GM10847 (cell line): ENCODE measurements around the gene LAMA4.

Experiments
- POLR2A ChIP-seq: IDR thresholded peaks from 2 replicates; pipeline ENCODE4 v1.6.1; 2011; ENCODE audit not compliant: insufficient read length; ENCODE audit errors: extremely low read depth

Gene LAMA4

DNA sequence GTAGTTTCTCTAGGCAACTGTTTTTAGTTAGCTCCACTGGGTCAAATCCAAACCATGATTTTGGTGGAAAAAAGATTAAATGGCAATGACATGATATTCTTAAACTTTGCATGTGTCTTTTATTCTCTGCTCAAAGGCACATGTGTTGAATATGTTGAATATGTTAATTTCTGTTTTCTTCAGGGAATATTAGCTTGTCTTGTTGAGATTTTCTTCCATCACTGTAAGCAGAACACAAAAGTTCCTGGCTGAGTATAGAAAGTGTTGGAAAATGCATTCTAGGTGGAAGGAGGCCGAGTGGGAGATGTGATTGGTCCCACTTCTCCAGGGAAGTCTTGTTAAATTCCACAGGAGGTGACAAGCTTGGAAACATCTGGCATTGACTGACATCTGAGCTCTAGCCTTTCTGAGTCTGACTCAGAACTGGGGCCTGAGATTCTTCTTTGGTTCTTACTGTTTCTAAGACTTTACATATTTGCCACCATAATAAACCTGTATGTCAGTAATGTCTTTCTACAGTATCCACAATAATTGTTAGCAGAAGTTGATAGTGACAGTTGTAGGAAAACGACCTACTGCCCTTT lies 81.1 kb downstream of the LAMA4 start:
- TF ChIP-seq POLR2A: no peak

DNA sequence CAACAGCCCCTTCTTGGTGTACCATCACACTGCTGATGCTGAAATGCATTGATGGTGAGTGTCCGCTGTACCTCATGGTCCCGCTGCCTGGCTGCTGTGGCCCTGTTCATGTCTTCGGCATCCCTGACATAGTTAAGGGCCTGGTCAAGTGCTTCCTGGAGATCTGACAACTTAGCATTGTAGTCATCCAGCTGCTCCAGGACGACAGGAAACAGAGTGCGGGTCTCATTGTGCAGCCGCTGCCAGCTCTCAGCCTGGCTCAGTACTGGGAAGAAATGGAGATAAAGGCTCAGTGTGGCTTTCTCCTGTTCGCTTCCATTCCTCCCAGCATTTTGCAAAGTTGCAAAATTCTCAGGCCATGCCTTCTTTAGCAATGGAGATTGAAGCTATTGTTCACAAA lies 81.8 kb downstream of the LAMA4 start:
- no peak for TF ChIP-seq POLR2A

DNA sequence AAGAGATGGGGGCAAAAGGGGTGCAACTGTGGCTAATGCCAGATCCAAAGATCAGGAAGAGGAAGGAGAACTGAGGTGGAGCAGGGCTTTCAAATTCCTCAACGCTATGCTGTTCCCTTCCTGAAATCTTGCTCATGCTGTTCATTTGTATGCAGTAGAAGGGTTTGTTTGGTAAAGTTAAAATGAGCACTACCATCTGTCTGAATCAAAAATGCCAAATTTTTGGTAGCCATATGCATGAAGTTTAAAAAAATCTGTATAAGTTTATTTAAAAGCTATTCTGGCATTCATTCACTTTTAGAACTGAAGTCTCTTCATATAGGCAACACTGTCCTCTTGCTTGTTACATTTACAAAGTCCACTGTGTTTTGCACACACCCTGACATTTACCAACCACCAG lies 84.8 kb downstream of the LAMA4 start:
- TF ChIP-seq POLR2A: no peak

DNA sequence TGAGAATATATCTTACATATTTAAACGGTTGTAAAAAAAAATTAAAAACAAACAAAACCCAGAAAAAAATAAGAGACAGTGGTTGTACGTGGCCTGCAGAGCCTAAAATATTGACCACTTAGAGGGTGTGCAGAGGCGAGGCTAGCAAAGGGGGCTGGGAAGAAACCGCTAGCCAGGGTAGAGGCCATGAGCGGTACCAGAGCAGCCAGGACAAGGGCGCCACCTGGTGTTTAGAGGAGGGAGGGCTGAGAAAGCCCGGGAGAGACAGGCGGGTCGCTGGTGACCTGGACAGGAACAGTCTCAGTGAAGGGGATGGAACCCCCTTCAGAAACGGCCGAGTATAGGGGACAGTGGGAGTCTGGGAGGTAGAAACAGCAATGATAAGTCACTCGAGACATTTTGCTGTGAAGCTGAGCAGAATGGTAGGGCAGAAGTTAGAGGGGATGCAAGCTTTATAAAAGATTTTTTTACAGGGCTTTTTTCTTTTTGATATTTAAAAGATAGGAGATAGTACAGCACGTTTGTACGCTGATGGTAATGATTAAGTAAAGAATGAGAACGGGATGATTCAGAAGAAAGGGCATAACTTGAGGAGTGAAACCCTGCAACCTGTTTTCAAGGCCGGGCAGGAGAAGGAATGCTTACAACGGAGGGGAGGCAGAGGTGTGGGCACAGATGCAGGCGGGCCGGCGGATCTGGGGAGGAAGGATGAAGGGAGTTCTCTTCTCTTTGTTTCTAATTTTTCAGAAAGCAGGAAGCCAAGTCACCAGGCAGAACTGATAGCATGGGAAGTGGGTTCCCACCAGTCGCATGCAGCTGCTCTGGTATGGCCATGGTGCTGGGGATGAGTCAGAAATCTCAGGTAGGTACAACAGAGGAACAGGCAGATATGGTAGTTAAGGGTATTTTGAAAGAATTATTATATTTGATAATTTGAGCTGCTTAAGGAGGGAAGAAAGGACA lies 90.8 kb downstream of the LAMA4 start:
- TF ChIP-seq POLR2A: no peak

DNA sequence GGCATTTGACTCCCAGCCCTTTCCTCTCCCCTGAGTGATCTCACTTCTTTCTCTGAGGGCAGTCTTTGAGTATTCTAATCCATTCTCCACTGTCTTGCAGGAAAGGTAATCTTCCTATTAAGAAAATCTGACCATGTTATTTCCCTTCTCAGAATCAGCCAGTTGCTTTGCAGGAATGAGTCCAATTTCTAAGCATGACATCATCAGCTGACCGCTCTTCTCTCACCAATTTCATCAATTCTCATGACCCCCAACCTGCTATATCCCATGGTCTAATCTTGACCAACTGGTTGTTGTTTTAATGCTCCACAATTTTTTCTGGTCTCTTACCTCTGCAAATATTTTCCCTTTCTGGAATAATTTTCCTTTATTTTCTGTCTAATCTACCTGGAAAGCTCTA lies 93.6 kb downstream of the LAMA4 start:
- TF ChIP-seq POLR2A: no peak

DNA sequence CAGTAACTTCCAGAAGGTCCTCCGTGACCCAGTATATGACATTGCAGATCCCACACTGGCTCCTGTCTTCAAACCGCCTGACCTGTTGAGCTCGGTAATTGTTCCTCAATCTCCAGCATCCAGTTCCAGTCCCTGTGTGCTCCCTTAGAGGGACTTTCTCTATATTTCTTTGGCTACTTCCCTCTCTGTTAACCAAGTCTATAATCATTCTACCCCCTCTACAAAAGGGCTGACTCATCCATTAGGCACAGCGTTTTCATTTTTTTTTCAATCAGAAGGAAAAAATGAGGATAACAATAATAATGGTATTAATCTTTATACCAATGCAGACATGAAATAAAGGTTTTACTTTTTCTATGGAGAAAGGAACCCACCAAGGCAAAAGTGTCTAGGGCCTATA lies 97.7 kb downstream of the LAMA4 start:
- TF ChIP-seq POLR2A: no peak

DNA sequence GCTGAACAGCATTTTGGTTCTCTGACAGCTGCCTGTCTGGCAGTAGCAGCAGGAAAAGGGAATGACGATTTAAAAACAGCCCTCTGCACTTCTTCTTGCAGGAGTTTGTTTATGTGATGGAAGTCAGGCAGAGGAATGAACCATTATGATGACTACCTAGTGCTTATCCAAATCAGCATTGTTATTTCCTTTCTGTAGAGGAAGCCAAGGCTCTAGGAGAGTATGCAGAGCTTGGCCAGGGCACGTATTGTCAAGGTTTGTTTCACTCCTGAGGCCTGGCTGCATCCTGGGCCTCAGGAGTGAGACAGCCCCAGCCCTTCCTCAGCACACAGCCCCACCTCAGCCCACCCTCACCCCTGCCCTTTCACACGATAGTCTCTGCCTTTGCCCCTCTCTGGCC lies 98.5 kb downstream of the LAMA4 start:
- no peak for TF ChIP-seq POLR2A

DNA sequence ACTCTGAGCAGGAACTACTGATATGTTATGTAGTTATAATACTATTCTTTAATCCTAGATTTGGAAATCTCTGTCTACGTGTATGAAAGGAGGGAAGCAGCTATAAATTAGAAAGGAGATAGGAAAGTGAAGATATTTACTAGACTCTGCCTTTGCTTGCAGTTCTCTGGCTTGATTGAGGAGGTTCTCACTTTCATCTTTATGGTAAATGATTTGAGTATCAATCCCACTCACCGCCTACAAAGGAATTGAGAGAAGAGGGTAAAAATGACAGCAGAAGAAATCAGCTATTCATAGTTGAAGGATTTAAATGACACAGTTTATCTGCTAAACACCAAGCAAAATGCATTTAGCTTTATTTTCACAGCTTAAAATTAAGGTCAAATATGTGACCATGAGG lies 99.7 kb downstream of the LAMA4 start:
- no peak for TF ChIP-seq POLR2A

DNA sequence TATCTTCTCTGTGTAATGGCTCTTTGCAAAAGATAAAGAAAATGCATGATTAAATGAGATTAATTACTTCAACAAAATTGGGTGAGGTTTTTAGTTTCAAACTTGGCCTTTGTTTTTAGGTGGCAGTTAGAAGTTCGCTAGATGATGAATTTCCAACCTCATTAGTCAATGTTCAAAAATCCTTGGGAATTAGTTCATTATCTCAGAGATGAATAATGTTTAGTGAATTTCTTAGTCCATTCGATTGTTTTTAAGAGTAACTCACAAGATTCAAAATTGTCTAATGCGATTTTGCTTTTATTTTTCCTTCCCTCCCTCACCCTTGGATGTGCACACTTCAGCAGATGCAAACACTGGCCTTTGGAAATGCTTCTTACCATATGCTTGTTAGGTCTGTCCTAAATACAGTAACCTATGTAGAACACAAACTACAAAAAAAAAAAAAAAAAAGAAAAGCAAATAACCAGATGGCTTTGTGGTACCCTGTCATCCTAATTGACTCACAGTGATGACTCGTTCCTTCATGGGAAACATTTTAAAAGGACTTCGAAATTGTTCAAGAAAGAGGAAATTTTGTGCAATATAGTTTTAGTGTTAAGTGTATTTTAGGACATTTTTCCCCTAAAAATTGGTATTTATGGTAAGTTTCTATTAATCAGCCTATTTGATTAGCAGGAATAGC lies 100.3 kb downstream of the LAMA4 start:
- no peak for TF ChIP-seq POLR2A

DNA sequence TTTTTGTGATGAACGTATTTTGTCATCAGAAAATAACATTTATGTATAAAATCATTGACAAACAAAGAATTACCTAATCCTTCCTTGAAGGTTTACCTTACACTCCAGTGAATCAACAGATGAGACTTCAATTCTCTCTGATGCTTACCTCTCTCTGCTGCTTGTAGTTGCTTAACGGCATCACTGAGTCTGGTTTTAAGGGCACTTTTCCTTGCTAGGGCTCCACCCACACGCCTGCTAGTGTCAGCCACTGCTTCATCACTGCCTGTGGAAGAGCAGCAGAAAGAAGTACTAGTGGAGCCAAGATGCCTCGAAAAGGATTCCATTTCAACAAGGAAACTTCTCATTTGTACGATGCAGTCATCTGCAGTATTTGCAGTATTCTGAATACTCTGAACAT lies 104.0 kb downstream of the LAMA4 start:
- TF ChIP-seq POLR2A: no peak

DNA sequence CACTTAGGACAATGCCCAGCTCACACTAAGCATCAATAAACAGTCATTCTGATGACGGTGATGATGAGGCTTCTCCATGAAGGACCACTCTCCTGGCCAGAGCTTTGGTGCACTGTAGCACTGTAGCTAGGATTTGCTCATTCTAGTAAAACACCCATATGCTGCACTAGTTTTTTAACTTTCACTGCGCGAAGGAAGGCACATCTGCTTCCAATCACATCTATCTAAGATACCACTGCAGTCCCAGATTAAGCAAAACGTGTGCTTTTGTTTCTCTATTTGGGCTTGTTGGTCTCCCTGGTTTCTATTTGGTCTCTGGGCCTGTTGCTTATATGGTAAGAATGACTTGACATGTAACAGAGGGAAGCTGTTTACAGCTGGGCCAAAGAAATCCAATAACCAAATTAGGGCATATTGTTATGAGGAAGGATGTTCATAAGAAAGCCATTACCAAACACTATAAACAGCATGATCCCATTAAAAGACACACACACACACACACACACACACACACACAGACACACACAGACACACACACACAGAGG lies 104.6 kb downstream of the LAMA4 start:
- TF ChIP-seq POLR2A: no peak

DNA sequence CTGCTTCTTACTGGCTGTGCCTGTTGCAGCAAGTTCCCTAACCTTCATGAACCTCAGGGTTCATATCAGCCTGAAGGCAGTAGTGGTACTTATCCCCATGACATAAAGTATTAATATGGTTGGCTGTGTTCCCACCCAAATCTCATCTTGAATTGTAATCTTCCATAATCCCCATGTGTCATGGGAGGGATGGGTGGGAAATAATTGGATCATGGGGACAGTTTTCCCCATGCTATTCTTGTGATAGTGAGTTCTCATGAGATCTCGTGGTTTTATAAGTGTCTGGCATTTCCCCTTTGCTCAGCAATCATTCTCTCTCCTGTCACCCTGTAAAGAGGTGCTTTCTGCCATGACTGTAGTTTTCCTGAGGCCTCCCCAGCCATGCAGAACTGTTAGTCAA lies 105.1 kb downstream of the LAMA4 start:
- TF ChIP-seq POLR2A: no peak

DNA sequence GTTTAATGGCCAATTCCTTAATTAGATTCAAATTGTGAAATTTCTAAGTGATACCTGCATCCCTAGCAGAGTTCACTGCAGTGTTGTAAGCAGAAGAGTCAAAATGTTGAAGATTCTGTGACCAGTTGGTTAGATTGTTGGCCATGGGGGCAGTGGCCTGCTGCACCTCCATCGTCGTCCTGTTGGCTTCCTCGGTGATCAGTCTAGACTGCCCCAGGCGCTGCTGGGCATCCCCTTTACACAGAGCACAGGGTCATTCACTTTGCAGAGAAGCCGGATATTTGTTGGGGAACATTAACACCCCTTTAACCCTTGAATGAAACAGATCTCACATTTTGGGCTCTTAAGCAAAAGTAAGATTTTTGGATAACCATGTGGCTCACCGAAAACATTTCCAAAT lies 106.3 kb downstream of the LAMA4 start:
- TF ChIP-seq POLR2A: no peak

DNA sequence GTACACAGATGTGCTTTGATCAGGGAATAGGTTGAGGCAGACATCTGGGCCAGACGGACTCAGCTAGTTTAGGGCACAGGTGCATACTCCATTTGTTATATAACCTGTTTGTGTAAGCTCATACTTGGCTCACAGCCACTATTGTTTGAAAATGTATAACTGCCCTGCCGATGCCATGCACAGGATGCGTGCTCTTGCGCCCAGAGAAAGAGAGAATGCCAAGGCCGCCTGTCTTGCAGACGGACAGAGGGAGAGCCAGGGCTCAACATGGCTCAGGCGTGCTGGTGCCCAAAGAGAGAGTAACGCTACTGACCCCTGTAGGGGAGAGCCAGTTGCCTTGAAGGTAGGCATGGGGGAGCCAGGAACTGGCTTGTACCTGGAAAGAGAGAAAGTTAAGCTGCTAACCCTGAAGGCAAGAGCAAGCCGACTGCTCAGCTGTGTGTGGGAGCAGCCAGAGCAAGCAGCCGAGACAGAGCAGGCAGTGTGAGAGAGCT lies 109.2 kb downstream of the LAMA4 start:
- TF ChIP-seq POLR2A: no peak

DNA sequence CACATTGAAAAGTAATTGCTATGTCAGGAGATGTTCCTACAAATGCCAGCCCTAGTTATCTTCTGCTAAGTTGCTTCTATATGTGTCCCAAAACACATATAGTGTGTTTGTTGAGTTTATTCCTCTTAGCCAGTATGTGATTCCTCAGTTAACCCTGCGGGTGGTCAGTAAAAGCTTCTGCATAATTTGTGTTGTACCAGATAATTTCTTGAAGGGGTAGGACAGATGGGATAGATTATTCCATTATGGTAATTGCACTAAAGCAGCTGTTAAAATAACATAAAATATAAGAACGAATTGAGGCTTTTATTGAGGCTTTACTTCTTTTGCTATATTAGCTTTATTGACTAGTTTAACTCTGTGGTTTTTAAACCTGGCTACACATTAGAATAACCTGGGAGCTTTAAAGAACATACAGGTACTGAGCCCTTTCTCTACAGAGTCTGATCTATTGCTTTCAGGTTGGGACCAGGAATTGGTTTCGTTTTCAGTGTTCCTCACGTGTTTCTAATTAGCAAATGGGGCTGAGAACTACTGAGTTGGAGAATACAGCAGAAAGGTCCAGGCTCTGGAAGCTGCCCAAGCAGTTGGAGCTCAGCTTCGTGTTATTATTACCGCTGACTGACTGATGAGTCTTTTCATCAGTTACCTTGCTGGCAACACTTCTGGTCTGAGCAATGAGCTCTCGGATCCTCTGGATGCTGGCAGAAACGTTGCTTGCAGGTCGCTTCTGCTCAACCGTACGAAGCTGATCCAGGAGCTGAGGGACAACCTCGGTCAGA lies 110.0 kb downstream of the LAMA4 start:
- no peak for TF ChIP-seq POLR2A
